GM12891 (cell line): ENCODE measurements around the gene MPP3.

Experiments used
- PAX5 ChIP-seq: IDR thresholded peaks from 2 replicates; pipeline ENCODE4 v1.6.1; 2011; ENCODE audit warnings: low read length, moderate library complexity, mild to moderate bottlenecking; ENCODE audit not compliant: insufficient read depth, severe bottlenecking
- POLR2A ChIP-seq: IDR thresholded peaks from 2 replicates; pipeline ENCODE4 v1.6.1; 2011; ENCODE audit warnings: low read depth, low read length, control low read depth
- POLR2AphosphoS5 ChIP-seq: IDR thresholded peaks from 2 replicates; pipeline ENCODE4 v1.6.1; 2011; ENCODE audit warnings: low read depth, low read length, control low read depth
- POU2F2 ChIP-seq: IDR thresholded peaks from 2 replicates; pipeline ENCODE4 v1.6.1; 2011; ENCODE audit warnings: low read depth, mild to moderate bottlenecking, control low read depth, low read length, moderate library complexity
- SPI1 ChIP-seq: IDR thresholded peaks from 2 replicates; pipeline ENCODE4 v1.6.1; 2011; ENCODE audit warnings: low read depth, low read length, control low read depth
- TAF1 ChIP-seq: IDR thresholded peaks from 2 replicates; pipeline ENCODE4 v1.6.1; 2011; ENCODE audit warnings: low read depth, low read length, control low read depth

GRCh38 chr17:43874293-43874692, 41.3 kb upstream of the MPP3 start:
- TF ChIP-seq POLR2A (no peak), POLR2AphosphoS5 (no peak), TAF1 (no peak), SPI1 (no peak), PAX5 (no peak), POU2F2 (no peak)
